Testis (tissue), 3 donors: Measurements from ENCODE around the gene GUCY1A1. TPM values are rescaled to one million over a fixed set of nuclear protein-coding genes. Genes with fewer than 3 reads are reported as not detected.

Experiments
- DNase-seq: peaks from one replicate; pipeline ENCODE4 v3.0.0-alpha.2; 2019
- H3K27ac ChIP-seq, 2 donors: fragments of 200-600 bp; sonication (generic); one replicate each; pipeline ENCODE4 v1.5.1; 2019
- H3K27me3 ChIP-seq: fragments of 200-600 bp; sonication (generic); one replicate; pipeline ENCODE4 v1.5.1; 2019
- H3K36me3 ChIP-seq: fragments of 200-600 bp; sonication (generic); one replicate; pipeline ENCODE4 v1.5.1; 2017; ENCODE audit warnings: low read depth; ENCODE audit errors: missing control alignments
- H3K4me1 ChIP-seq: fragments of 200-600 bp; sonication (generic); one replicate; pipeline ENCODE4 v1.5.1; 2019
- H3K4me3 ChIP-seq, 2 donors: fragments of 200-600 bp; sonication (generic); one replicate each; pipeline ENCODE4 v1.5.1; 2017 to 2019
- H3K9me3 ChIP-seq: fragments of 200-600 bp; sonication (generic); one replicate; pipeline ENCODE4 v1.5.1; 2017
- POLR2A ChIP-seq: fragments of 450-650 bp; IDR thresholded peaks from one replicate; pipeline ENCODE4 v1.6.1; 2017; ENCODE audit warnings: antibody characterized with exemption, mild to moderate bottlenecking, moderate library complexity
- WGBS, 2 donors: methylation state at CpG; one replicate each; pipeline ENCODE4 v1.1.5; 2018; 5-methylcytosine and 5-hydroxymethylcytosine counted together
- intact Hi-C: fragments of 100-400 bp; cut with DNase I; formaldehyde crosslinking; loops from one replicate; pipeline ENCODE4 v1.15.1; 2023; ENCODE audit warnings: low total_unique reads
- polyA plus RNA-seq: library from polyadenylated mRNA; stranded (reverse); fragments of 350-450 nt; fragmentation: Illumina TruSeq; extraction: RNeasy Lipid Tissue Mini Kit (QIAGEN cat#74804); gene quantifications from one replicate; pipeline ENCODE4 v1.2.3, GENCODE V29; 2014; ENCODE audit warnings: low read depth, low replicate concordance; ENCODE audit not compliant: insufficient read depth
- total RNA-seq, 2 donors: library from RNA; depleted of rRNA; stranded (reverse); fragments of >200 nt; gene quantifications; one replicate each; pipeline ENCODE4 v1.2.3, GENCODE V29; 2016
- TF ChIP-seq, protein P1 (sequence below), 3 experiments: fragments of 450-650 bp in 2 of 3; fragments of 200-600 bp in 1 of 3; sonication (generic) in 1 of 3; IDR thresholded peaks; one replicate each; pipeline ENCODE4 v1.5.1; 2016 to 2019; ENCODE audit warnings: antibody characterized with exemption in 3 of 3, mild to moderate bottlenecking in 2 of 3, moderate library complexity in 1 of 3

The GUCY1A1 gene
- total and polyA plus RNA-seq, 3 donors from 2014 or later: 2.5 to 4.6 (median 4.5) TPM

DNA sequence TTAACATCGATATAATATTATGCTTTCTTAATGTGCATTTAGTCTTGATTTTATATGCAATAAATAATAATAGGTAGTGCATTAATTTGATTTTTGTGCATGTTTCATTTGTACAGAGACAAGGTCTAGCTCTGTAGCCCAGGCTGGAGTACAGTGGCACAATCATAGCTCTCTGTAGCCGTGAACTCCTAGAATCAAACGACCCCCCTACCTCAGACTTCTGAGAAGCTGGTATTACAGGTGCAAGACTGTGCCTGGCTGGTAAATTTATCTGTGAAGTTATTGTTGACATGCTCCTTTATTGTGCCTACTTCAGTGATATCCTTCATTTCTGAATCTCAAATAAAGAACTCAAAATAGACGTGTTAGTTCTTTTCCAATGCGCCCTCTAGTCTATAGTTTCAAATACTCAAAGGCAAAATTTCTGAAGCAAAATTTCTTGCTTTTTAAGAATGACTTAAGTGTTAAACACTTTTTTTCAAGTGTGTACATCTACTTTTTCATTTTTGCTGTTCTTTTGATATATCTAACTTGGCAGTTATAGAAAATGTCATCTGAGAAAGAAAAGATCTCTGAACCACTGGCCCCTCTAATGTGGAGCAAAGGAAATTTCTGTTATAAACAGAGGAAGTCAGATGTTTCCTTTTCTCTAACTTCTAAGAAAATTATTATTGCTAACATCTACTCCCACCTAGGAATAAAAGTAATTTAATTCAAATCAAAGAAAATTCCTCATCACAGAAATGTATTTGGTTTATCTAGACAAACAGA, 28.3 kb upstream of the GUCY1A1 start:
- TF ChIP-seq POLR2A: no peak
- TF ChIP-seq, protein P1, sequence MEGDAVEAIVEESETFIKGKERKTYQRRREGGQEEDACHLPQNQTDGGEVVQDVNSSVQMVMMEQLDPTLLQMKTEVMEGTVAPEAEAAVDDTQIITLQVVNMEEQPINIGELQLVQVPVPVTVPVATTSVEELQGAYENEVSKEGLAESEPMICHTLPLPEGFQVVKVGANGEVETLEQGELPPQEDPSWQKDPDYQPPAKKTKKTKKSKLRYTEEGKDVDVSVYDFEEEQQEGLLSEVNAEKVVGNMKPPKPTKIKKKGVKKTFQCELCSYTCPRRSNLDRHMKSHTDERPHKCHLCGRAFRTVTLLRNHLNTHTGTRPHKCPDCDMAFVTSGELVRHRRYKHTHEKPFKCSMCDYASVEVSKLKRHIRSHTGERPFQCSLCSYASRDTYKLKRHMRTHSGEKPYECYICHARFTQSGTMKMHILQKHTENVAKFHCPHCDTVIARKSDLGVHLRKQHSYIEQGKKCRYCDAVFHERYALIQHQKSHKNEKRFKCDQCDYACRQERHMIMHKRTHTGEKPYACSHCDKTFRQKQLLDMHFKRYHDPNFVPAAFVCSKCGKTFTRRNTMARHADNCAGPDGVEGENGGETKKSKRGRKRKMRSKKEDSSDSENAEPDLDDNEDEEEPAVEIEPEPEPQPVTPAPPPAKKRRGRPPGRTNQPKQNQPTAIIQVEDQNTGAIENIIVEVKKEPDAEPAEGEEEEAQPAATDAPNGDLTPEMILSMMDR (IDR thresholded peaks at IDR 0.05): no peak
- no peak for DNase-seq
- no peaks in the 10 kb centered on the region for H3K27me3 ChIP-seq
- H3K4me3 ChIP-seq: no peak overlapping the region
- WGBS, 2 donors: 90 to 93% methylated on average over 5 of the region's 5 CpGs
- H3K36me3 ChIP-seq: no peaks in the 10 kb centered on the region
- intact Hi-C loops: no loop called here
- H3K27ac ChIP-seq: no peak overlapping the region
- no peaks in the 10 kb centered on the region for H3K9me3 ChIP-seq
- H3K4me1 ChIP-seq: no peaks in the 10 kb centered on the region

- WGBS, 2 donors: 88 to 94% methylated on average over 3 of the region's 3 CpGs
- H3K27me3 ChIP-seq: no peaks in the 10 kb centered on the region
- no peak overlapping the region for H3K4me3 ChIP-seq
- no peak for DNase-seq
- intact Hi-C loops: no loop called here
- no peaks in the 10 kb centered on the region for H3K4me1 ChIP-seq
- H3K9me3 ChIP-seq: no peaks in the 10 kb centered on the region
- no peak overlapping the region for H3K27ac ChIP-seq
- H3K36me3 ChIP-seq: no peaks in the 10 kb centered on the region
- TF ChIP-seq, protein P1 (IDR thresholded peaks at IDR 0.05): no peak
- no peak for TF ChIP-seq POLR2A
These were observed 26.7 kb upstream of the GUCY1A1 start for GRCh38 chr4:155639704-155640523.

- no peak for DNase-seq
- intact Hi-C loops: no loop called here
These were observed 25.9 kb upstream of the GUCY1A1 start for GRCh38 chr4:155640751-155641150.

DNA sequence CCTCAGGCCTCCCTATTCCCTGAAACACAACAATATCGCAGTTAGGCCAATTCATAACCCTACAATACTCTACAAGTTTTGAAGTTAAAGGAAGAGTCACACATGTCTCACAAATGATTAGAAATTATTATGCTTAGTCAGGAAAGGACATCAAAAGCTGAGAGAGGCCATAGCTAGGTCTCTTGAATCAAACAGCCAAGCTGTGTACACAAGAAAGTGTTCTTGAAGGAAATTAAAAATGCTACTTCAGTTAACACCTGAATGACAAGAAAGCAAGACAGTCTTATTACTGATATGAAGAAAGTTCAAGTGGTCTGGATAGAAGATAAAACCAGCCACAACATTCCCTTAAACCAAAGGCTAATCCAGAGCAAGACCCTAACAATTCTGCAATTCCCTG, 23.6 kb upstream of the GUCY1A1 start:
- intact Hi-C loops: no loop called here
- Histone ChIP-seq H3K4me3 (no peak overlapping the region), H3K36me3 (no peaks in the 10 kb centered on the region), H3K27me3 (no peaks in the 10 kb centered on the region), H3K9me3 (no peaks in the 10 kb centered on the region), H3K27ac (no peak overlapping the region), H3K4me1 (no peaks in the 10 kb centered on the region)
- no peak for DNase-seq
- 100% methylated on average over 1 of the region's 1 CpG for WGBS, 2 donors
- TF ChIP-seq, protein P1 (IDR thresholded peaks at IDR 0.05): no peak
- no peak for TF ChIP-seq POLR2A

More at GRCh38 chr4:155640751-155641150, 25.9 kb upstream of the GUCY1A1 start:
- H3K4me3 ChIP-seq: no peak overlapping the region
- H3K4me1 ChIP-seq: no peaks in the 10 kb centered on the region
- no peaks in the 10 kb centered on the region for H3K27me3 ChIP-seq
- TF ChIP-seq, protein P1 (IDR thresholded peaks at IDR 0.05): no peak
- no peak for TF ChIP-seq POLR2A
- H3K36me3 ChIP-seq: no peaks in the 10 kb centered on the region
- H3K9me3 ChIP-seq: no peaks in the 10 kb centered on the region
- H3K27ac ChIP-seq: no peak overlapping the region
- WGBS, 2 donors: 86 to 92% methylated on average over 2 of the region's 2 CpGs
